ENCODE data around the gene ANKH.
"Not testable (repeated sequence)": the region's sequence is repeated elsewhere in the genome, so short reads cannot be mapped to it uniquely, and the experiment has no call there.

The ANKH gene

GRCh38 chr5:14871214-14872069 is at the start of gene ANKH:
Gene ANKH, minus strand, starts transcription at chr5:14871778. Its CDS starts 331 bp downstream, at chr5:14871447.
- DNase-seq (ENCODE audit: low read depth in 2 of 2) = peak; percentile 52 to 61

- DNase-seq (ENCODE audit: low read depth in 2 of 2) = no peak
Observed at GRCh38 chr5:14920121-14920520, 48.5 kb upstream of the ANKH start.

GRCh38 chr5:14919106-14919505 is 47.5 kb upstream of the ANKH start:
- DNase-seq (ENCODE audit: low read depth in 2 of 2) = not testable (repeated sequence)

- DNase-seq (ENCODE audit: low read depth in 2 of 2) = no peak
Observed at GRCh38 chr5:14917719-14918118, 46.1 kb upstream of the ANKH start.

DNA sequence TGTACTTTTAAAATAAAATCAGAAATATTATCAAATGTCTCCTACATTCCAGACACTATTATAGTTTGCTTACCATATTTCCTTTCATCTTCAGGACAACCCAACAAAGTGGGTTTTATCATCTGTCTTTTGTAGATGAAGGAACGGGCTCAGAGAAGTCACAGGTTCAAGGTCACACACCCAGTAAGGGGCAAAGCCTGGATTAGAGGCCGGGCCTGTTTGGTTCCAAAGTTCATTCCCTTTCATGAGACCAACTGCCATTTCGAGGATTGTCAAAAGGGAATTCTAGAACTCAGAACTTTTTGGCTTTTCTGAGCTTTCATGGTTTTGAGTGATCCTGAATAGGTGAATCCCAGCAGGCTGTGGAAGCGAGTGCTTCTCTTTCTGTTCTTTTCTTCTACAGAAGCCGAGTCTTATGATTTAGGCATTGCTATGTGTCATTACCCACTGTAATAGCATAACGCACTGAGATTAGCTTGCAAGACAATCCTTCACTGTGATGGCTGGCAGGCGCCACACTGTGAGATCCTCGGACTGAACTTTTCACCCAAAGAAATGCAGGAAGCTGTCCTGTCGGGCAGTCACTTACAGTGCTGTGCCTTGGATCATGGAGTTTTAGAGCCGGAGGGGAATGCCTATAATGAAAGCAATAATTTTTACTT is 43.8 kb upstream of the ANKH start:
- no peak for DNase-seq (ENCODE audit: low read depth in 2 of 2)

DNA sequence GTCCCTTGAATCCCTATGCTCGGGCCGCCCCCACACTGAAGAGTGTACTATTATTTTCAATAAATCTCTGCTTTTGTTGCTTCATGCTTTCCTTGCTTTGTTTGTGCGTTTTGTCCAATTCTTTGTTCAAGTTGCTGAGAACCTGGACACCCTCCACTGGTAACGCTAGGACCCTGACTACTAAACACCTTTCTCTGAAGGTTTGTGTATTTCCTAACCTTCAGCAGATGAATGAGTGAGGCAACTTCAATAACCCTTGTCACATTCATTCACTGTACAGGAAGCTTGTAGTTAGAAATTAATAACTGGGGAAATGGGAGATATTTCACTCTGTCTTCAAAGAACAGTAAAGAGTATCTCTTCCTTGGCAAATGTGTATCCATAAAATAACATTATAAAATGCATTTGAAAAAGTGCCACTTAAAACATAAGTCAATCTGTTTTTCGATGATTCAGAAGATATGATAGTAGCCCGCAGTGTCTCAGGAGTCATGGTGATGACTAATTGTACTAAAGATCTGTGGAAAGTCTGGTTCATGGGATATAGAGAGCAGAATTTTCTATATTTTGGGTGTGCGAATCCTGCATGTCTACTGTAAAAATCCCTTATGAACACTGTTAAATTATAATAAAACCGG is 43.2 kb upstream of the ANKH start:
- no peak for DNase-seq (ENCODE audit: low read depth in 2 of 2)

DNA sequence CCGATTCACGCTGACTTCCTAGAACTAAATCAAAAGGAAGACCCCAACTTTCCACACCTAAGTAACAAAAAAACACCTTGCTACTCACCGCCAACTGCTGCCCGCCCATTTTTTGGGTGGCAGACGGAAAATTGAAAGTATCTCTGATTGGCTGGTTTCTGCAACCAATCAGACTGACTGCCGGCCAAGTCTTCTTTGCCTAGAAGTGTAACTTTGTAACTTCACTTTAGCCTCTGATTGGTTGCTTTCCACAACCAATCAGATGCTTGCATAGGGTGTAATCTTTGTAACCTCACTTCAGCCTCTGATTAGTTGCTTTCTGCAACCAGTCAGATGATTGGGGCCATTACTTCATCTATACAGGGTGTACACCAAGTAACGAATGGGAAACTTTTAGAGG is 42.6 kb upstream of the ANKH start:
- DNase-seq (ENCODE audit: low read depth in 2 of 2) = no peak

DNA sequence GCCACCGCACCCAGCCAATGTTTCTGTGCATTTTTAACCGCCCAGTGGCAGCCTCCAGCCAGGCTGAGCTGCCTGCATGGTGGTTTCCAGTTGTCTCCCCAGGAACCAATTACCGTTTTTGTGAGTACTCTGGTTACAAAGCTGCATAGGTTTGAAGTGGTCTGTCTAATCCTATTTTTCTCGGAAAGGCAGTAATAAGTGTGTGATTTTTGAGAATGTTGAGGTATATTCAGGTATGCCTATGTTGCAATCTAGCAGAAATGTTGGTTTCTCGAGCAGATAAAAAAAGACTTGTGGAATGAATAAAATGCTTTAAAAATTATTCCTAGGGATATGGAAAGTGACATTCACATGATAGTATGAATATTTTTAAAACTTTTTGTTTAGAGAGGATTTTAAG is 41.5 kb upstream of the ANKH start:
- DNase-seq (ENCODE audit: low read depth in 2 of 2) = no peak

DNA sequence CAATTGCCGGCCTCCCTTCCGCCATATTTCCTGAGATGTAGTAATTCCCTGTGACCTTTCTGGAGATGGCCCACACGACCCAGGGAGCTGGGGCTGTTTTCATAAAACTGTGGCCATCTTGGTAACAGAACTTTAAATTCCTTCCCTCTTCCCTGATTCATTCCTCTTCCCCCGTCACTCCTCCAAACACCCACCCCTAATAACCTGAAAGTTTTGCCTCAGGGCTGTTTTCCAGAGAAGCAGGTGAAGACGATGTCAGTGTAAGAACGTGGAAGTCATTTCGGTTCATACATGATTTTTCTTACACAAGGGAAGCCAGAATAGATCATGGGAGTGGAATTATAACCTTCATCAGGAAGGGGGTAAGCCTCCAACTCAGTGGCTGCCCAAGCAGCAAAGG is 40.6 kb upstream of the ANKH start:
- DNase-seq (ENCODE audit: low read depth in 2 of 2) = no peak

DNA sequence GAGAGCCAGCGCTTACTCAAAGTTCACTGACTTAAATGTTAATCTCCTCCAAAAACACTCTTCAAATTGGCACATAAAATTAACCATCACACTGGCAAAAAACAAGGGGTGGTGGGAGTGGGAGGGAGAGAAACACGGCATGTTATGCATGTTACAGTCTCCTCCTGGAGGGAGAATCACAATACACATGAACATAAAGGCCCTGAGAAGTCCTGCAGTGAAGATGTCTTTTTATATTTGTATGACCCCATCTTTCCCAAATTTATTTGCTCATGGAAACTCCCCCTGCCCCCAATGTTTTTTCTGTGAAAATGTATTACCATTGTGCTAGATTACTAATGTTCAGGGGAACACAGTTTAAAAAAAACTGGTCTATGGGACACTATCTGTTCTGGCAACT is 37.8 kb upstream of the ANKH start:
- DNase-seq (ENCODE audit: low read depth in 2 of 2) = no peak

- no peak for DNase-seq (ENCODE audit: low read depth in 2 of 2)
Observed at GRCh38 chr5:14908172-14908571, 36.6 kb upstream of the ANKH start.

DNA sequence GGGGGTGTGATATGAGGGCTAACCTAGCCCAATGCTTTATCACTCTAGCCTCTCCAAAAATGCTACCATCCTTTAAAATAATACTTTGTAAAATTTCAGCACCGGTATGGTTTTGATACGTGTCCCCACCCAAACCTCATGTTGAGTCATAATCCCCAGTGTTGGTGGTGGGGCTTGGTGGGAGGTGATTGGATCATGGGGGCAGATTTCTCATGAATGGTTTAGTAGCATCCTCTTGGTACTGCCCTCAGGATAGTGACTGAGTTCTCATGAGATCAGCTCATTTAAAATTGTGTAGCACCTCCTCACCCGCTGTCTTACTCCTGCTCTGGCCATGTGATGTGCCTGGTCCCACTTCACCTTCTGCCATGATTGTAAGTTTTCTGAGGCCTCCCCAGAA is 35.0 kb upstream of the ANKH start:
- DNase-seq (ENCODE audit: low read depth in 2 of 2) = no peak

- no peak for DNase-seq (ENCODE audit: low read depth in 2 of 2)
Observed at GRCh38 chr5:14902826-14903560, 31.4 kb upstream of the ANKH start.

- no peak for DNase-seq (ENCODE audit: low read depth in 2 of 2)
Observed at GRCh38 chr5:14901462-14902051, 30.0 kb upstream of the ANKH start.

GRCh38 chr5:14900693-14901461 is 29.3 kb upstream of the ANKH start:
- no peak for DNase-seq (ENCODE audit: low read depth in 2 of 2)

- DNase-seq (ENCODE audit: low read depth in 2 of 2) = no peak
Observed at GRCh38 chr5:14896131-14896530, 24.6 kb upstream of the ANKH start.

GRCh38 chr5:14895301-14895700 is 23.7 kb upstream of the ANKH start:
- DNase-seq (ENCODE audit: low read depth in 2 of 2) = no peak

DNA sequence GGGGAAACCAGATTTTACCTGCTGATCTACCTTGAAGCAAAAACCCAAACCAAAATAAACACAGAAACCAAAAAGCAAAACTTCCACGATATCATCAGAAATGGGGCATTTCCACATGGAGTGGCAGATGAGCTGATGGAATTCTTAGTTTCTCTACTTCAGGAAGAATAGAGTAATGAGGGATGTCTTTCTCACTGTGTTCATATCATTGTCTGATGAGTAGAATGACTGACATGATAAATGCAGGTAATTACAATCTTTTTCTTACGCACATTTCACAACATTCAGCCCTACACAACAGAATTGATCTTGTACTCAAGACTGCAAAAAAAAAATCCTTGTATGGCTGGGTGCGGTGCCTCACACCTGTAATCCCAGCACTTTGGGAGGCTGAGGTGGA is 23.2 kb upstream of the ANKH start:
- no peak for DNase-seq (ENCODE audit: low read depth in 2 of 2)

GRCh38 chr5:14893381-14893780 is 21.8 kb upstream of the ANKH start:
- no peak for DNase-seq (ENCODE audit: low read depth in 2 of 2)

DNA sequence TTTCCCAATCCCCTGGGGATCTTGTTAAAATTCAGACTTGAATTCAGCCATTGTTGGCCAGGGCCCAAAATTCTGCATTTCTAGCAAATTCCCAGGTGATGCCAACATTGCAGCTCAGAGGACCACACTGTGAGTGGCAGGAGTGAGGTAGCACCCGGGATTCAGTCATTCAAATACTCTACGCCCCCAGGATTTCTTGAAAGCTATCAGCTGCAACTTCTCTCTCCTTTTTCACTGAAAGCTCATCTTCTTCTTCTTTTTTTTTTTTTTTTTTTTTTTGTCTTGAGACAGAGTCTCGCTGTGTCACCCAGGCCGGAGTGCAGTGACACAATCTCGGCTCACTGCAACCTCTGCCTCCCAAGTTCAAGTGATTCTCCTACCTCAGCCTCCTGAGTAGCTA is 19.3 kb upstream of the ANKH start:
- DNase-seq (ENCODE audit: low read depth in 2 of 2) = no peak

GRCh38 chr5:14884062-14884612 is 12.6 kb upstream of the ANKH start:
- no peak for DNase-seq (ENCODE audit: low read depth in 2 of 2)
